Measurements from ENCODE around the gene FAM217A. TPM values are rescaled to one million over a fixed set of nuclear protein-coding genes. Genes with fewer than 3 reads are reported as not detected.

Gene FAM217A
- total RNA-seq, 1 donor, result not detected

- no peak for DNase-seq (ENCODE audit: insufficient read length, low spot score, missing footprints)
- H3K9me3 ChIP-seq (ENCODE audit: low read depth, low read length), result no peaks in the 10 kb centered on the region
- no peaks in the 10 kb centered on the region for H3K4me1 ChIP-seq (ENCODE audit: insufficient read depth, low read length)
- no peaks in the 10 kb centered on the region for H3K27me3 ChIP-seq (ENCODE audit: insufficient read depth, low read length)
- H3K4me2 ChIP-seq (ENCODE audit: insufficient read depth, low read length), result no peak overlapping the region
- H2AFZ ChIP-seq (ENCODE audit: low read length), result no peak overlapping the region
- TF ChIP-seq, protein P1, sequence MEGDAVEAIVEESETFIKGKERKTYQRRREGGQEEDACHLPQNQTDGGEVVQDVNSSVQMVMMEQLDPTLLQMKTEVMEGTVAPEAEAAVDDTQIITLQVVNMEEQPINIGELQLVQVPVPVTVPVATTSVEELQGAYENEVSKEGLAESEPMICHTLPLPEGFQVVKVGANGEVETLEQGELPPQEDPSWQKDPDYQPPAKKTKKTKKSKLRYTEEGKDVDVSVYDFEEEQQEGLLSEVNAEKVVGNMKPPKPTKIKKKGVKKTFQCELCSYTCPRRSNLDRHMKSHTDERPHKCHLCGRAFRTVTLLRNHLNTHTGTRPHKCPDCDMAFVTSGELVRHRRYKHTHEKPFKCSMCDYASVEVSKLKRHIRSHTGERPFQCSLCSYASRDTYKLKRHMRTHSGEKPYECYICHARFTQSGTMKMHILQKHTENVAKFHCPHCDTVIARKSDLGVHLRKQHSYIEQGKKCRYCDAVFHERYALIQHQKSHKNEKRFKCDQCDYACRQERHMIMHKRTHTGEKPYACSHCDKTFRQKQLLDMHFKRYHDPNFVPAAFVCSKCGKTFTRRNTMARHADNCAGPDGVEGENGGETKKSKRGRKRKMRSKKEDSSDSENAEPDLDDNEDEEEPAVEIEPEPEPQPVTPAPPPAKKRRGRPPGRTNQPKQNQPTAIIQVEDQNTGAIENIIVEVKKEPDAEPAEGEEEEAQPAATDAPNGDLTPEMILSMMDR (IDR thresholded peaks at IDR 0.05; ENCODE audit: extremely low read depth, low read depth, low read length), result no peak
- H3K79me2 ChIP-seq (ENCODE audit: insufficient read depth, low read length), result no peaks in the 10 kb centered on the region
- no peak overlapping the region for H3K4me3 ChIP-seq (ENCODE audit: insufficient read depth, low read length)
- H4K20me1 ChIP-seq (ENCODE audit: insufficient read depth, low read length), result no peaks in the 10 kb centered on the region
- H3K27ac ChIP-seq (ENCODE audit: low read depth, low read length), result no peak overlapping the region
- no peaks in the 10 kb centered on the region for H3K36me3 ChIP-seq (ENCODE audit: insufficient read depth, low read length)
These were observed 7.6 kb downstream of the FAM217A start for GRCh38 chr6:4071330-4071729.

DNA sequence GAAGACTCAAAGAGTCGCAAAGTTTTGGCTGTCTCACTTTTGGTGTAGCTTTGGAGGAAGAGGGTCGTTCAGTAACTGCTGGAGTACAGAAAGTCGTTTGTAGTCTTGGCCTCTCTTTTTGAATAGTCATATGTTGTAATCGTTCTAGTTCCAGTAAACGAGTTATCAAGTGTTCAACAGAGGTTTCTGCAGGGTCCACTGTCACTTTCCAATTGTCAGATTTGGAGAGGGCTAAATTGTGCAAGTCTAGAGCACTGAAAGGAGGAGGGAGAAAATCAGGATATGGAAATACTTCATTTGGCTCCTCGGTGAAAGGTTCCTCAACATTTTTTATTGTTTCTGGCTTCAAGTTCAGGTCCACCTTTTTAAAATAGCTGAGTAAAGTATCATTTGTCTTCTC is 9.7 kb downstream of the FAM217A start:
- Histone ChIP-seq H3K79me2 (ENCODE audit: insufficient read depth, low read length) (no peaks in the 10 kb centered on the region), H4K20me1 (ENCODE audit: insufficient read depth, low read length) (no peaks in the 10 kb centered on the region), H3K4me2 (ENCODE audit: insufficient read depth, low read length) (no peak overlapping the region), H3K9me3 (ENCODE audit: low read depth, low read length) (no peaks in the 10 kb centered on the region), H3K4me3 (ENCODE audit: insufficient read depth, low read length) (no peak overlapping the region), H3K27me3 (ENCODE audit: insufficient read depth, low read length) (no peaks in the 10 kb centered on the region), H3K4me1 (ENCODE audit: insufficient read depth, low read length) (no peaks in the 10 kb centered on the region), H3K27ac (ENCODE audit: low read depth, low read length) (no peak overlapping the region), H2AFZ (ENCODE audit: low read length) (no peak overlapping the region), H3K36me3 (ENCODE audit: insufficient read depth, low read length) (peaks cover 10% of the 10 kb centered on the region)
- TF ChIP-seq, protein P1 (IDR thresholded peaks at IDR 0.05; ENCODE audit: extremely low read depth, low read depth, low read length), result no peak
- DNase-seq (ENCODE audit: insufficient read length, low spot score, missing footprints), result no peak

GRCh38 chr6:4067673-4068072 is 11.3 kb downstream of the FAM217A start:
- no peak overlapping the region for H2AFZ ChIP-seq (ENCODE audit: low read length)
- H3K27me3 ChIP-seq (ENCODE audit: insufficient read depth, low read length), result no peaks in the 10 kb centered on the region
- DNase-seq (ENCODE audit: insufficient read length, low spot score, missing footprints), result no peak
- peaks cover 24% of the 10 kb centered on the region for H3K36me3 ChIP-seq (ENCODE audit: insufficient read depth, low read length)
- H3K9me3 ChIP-seq (ENCODE audit: low read depth, low read length), result no peaks in the 10 kb centered on the region
- H3K4me2 ChIP-seq (ENCODE audit: insufficient read depth, low read length), result no peak overlapping the region
- no peak overlapping the region for H3K4me3 ChIP-seq (ENCODE audit: insufficient read depth, low read length)
- H3K79me2 ChIP-seq (ENCODE audit: insufficient read depth, low read length), result no peaks in the 10 kb centered on the region
- no peak overlapping the region for H3K27ac ChIP-seq (ENCODE audit: low read depth, low read length)
- TF ChIP-seq, protein P1 (IDR thresholded peaks at IDR 0.05; ENCODE audit: extremely low read depth, low read depth, low read length), result no peak
- no peaks in the 10 kb centered on the region for H4K20me1 ChIP-seq (ENCODE audit: insufficient read depth, low read length)
- no peaks in the 10 kb centered on the region for H3K4me1 ChIP-seq (ENCODE audit: insufficient read depth, low read length)

GRCh38 chr6:4066029-4066755 is 12.7 kb downstream of the FAM217A start:
- H3K36me3 ChIP-seq (ENCODE audit: insufficient read depth, low read length), result peaks cover 39% of the 10 kb centered on the region
- H3K4me3 ChIP-seq (ENCODE audit: insufficient read depth, low read length), result no peak overlapping the region
- no peaks in the 10 kb centered on the region for H3K4me1 ChIP-seq (ENCODE audit: insufficient read depth, low read length)
- TF ChIP-seq, protein P1 (IDR thresholded peaks at IDR 0.05; ENCODE audit: extremely low read depth, low read depth, low read length), result no peak
- H3K27ac ChIP-seq (ENCODE audit: low read depth, low read length), result no peak overlapping the region
- no peak overlapping the region for H2AFZ ChIP-seq (ENCODE audit: low read length)
- H3K27me3 ChIP-seq (ENCODE audit: insufficient read depth, low read length), result no peaks in the 10 kb centered on the region
- no peak for DNase-seq (ENCODE audit: insufficient read length, low spot score, missing footprints)
- H3K4me2 ChIP-seq (ENCODE audit: insufficient read depth, low read length), result no peak overlapping the region
- H3K9me3 ChIP-seq (ENCODE audit: low read depth, low read length), result no peaks in the 10 kb centered on the region
- H4K20me1 ChIP-seq (ENCODE audit: insufficient read depth, low read length), result no peaks in the 10 kb centered on the region
- H3K79me2 ChIP-seq (ENCODE audit: insufficient read depth, low read length), result no peaks in the 10 kb centered on the region
